ENCODE measurements around the gene DIO3. TPM values are rescaled to one million over a fixed set of nuclear protein-coding genes. Genes with fewer than 3 reads are reported as not detected.

The DIO3 gene
- total RNA-seq (1 to 10 TPM in 2 of 6 donors, under 1 TPM in 4; 0.12 to 2.1 (median 0.75) TPM), polyA plus RNA-seq (under 1 TPM; 0.82 to 0.95 TPM)

- ATAC-seq (peak in 3 of 4 donors; percentile 12 to 34 (median 22)), DNase-seq (peak in 3 of 6 donors; percentile 33 to 71 (median 47)), FAIRE-seq (no peak)
- Histone ChIP-seq H3K27me3 (peaks cover 0 to 42% (median 11%) of the 10 kb centered on the region in 4 donors), H3K27ac (no peak within 1 kb of the TSS), H3K4me1 (no peaks in the 10 kb centered on the region), H3K36me3 (no peaks in the 10 kb centered on the region), H3K9me3 (no peaks in the 10 kb centered on the region), H3K4me3 (peak within 1 kb of the TSS in 1 of 4 donors; percentile 42)
- intact Hi-C loops (cut with DNase I): no loop called here
- TF ChIP-seq CTCF (IDR thresholded peaks at IDR 0.05): no peak
- 15 to 16% methylated on average over 52 to 73 of the region's 73 CpGs for WGBS, 2 donors
These were observed at the start of gene DIO3 for GRCh38 chr14:101561145-101561896. Gene DIO3, plus strand, starts transcription at chr14:101561495.

GRCh38 chr14:101511620-101512375 lies 49.5 kb upstream of the DIO3 start:
- Histone ChIP-seq H3K27ac (no peak overlapping the region), H3K4me3 (no peak overlapping the region), H3K4me1 (no peaks in the 10 kb centered on the region), H3K36me3 (no peaks in the 10 kb centered on the region), H3K9me3 (no peaks in the 10 kb centered on the region), H3K27me3 (no peaks in the 10 kb centered on the region)
- FAIRE-seq (no peak), ATAC-seq (no peak), DNase-seq (peak in 2 of 6 donors; percentile 7 to 16)
- no peak for TF ChIP-seq CTCF (IDR thresholded peaks at IDR 0.05)
- 77 to 79% methylated on average over 20 of the region's 20 CpGs for WGBS, 2 donors
- intact Hi-C loops (cut with DNase I): no loop called here

- Histone ChIP-seq H3K9me3 (no peaks in the 10 kb centered on the region), H3K36me3 (no peaks in the 10 kb centered on the region), H3K4me1 (no peaks in the 10 kb centered on the region), H3K27ac (no peak overlapping the region), H3K27me3 (no peaks in the 10 kb centered on the region), H3K4me3 (no peak overlapping the region)
- intact Hi-C loops (cut with DNase I): no loop called here
- DNase-seq (peak in 2 of 6 donors; percentile 23 to 56), ATAC-seq (no peak), FAIRE-seq (no peak)
- no peak for TF ChIP-seq CTCF (IDR thresholded peaks at IDR 0.05)
- WGBS, 2 donors: 90 to 94% methylated on average over 9 of the region's 9 CpGs
These were observed 49.0 kb upstream of the DIO3 start for GRCh38 chr14:101512376-101512695.

DNA sequence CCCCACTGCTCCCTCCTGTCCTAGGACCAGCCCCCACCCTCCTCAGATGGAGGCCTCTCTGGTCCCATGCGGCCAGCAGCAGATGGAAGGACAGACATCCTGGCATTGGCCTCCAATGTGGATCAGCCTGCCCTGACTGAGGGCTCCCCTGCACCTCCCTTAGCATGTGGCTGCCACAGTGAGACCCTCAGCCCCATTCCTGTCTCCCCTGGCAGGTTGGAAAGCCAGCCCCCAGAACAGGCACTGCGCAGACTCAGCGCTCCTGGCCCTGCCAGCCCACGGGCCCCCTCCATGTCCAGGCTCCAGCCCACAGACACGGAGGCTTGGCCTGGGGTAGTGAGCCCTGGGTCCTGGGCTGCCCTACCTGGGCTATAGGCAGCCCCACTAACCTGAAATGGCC lies 47.2 kb upstream of the DIO3 start:
- FAIRE-seq (no peak), ATAC-seq (no peak), DNase-seq (peak in 1 of 6 donors; percentile 54)
- no peak for TF ChIP-seq CTCF (IDR thresholded peaks at IDR 0.05)
- H3K27me3 ChIP-seq: no peaks in the 10 kb centered on the region
- no peaks in the 10 kb centered on the region for H3K4me1 ChIP-seq
- H3K36me3 ChIP-seq: no peaks in the 10 kb centered on the region
- 85 to 96% methylated on average over 5 of the region's 5 CpGs for WGBS, 2 donors
- H3K4me3 ChIP-seq: no peak overlapping the region
- no peaks in the 10 kb centered on the region for H3K9me3 ChIP-seq
- no peak overlapping the region for H3K27ac ChIP-seq
- intact Hi-C loops (cut with DNase I): no loop called here
